GM18505 (cell line): ENCODE data around the gene SYNE4.

Experiments used
- ATAC-seq: cut with Tn5 transposase; IDR thresholded peaks from one replicate; pipeline ENCODE4 v1.9.1; 2021; ENCODE audit not compliant: unreplicated experiment
- POLR2A ChIP-seq: IDR thresholded peaks from 4 replicates; pipeline ENCODE4 v1.6.1; 2011; ENCODE audit warnings: borderline replicate concordance; ENCODE audit not compliant: insufficient read depth, insufficient read length; ENCODE audit errors: extremely low read depth

Gene SYNE4

DNA sequence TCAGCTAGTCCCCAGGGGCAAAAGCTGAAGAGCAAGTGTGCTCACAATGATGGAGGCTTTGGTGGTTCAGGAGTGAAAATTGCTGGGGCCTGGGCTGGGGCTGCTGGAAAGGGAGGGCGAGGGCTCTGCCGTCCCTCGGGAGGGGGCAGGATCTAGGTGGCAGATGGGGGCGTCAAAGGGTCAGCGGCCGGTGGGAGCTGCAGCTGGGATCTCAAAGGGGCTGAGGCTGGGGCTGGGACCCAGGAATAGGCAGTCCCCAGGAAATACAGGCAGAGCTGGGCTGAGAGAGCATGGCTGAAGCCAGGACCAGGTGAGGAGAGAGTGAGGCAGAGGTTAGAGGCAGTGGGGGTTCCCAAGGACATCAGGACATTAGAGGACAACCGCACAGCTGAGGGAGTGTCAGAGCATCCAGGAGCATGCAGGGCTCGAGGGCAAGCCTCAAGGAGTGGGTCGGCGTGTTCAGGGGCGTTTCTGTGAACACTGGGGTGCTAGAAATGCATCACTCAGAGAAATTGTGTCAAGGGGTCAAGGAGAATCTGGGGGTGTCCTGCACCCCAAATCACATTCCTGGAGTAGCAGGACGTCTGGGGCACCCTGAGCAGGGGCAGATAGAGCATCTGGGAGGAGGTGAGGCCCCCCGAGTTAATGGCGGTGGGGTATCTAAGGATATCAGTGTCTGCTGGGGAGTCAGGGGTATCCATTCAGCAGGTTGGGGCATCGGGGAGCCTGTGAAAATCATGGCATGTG is 1.2 kb upstream of the SYNE4 start:
- no peak for ATAC-seq
- TF ChIP-seq POLR2A: no peak

DNA sequence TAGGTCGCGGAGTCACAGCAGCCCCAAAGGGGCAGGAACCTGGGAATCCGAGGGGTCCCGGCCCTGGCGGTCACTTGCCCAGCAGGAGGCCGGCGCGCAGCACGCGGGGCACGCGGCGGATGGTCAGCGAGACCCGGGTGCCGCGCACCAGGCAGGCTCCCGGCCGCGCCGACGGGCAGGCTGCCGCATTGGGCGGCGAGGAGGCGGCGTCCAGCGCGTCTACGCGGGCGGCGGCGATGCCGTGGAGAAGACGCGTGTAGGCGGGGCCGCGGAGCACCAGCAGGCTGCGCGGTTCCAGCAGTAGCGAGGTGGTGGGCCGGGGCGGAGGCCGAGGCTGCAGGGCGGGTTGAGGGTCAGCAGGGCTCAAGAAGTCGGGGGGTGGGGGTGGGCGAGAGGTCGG is 607 bp upstream of the SYNE4 start:
- peak; percentile 28 for TF ChIP-seq POLR2A
- no peak for ATAC-seq

DNA sequence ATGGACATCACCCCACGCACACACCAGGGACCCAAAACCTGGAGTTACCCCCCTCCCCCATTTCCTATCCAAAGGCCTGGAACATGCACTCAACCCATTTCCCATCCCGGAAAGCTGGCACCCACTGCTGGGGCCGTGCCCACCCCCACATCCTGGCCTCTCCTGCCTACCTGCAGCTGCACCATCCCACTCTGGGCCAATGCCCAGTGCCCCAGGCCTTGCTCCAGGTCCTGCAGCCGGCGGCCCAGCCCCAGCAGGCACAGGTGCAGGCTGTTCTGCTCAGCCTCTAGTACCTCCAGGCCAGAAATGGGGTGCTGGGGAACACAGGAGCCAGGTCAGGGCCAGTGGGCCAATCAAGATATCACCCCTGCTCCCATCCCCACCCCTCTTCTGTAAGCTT is 1.7 kb downstream of the SYNE4 start:
- ATAC-seq: no peak
- no peak for TF ChIP-seq POLR2A

DNA sequence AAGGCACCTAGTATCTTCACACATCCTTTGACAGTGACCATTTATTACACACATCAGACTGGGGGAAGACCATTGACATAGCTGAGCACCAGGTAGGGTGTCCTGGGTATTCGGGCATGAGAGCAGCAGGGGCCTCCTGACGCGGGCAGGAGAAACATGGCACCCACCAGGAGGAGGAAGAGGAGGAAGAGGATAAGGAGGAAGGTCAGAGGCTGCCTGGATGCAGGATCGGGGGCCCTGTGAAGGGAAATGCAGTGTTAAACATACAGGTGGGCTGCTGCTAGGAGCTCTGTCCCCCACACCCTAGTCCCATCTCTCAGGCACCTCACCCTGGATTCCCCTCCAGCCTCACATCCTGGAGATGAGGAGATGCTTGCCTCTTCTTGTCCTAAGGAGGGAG is 5.3 kb downstream of the SYNE4 start:
- no peak for ATAC-seq
- no peak for TF ChIP-seq POLR2A

DNA sequence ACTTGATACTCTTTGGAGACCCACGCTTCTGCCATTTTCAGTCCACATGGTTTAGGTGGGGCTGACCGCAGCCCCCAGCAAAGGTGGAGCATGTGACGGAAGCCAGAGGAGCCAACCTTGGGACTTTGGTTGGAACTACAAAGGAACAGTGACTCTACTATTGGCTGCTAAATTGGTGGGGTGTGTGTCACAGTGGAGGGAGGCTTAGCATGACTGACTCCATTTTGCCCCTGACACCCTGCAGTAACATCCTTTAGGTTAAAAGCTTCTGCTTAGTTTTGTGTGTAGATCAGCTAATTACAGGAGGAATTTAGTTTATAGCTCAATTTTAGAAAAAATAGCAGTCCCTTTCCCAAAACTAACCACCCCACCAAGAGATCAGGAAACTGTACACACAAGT is 7.0 kb downstream of the SYNE4 start:
- no peak for ATAC-seq
- TF ChIP-seq POLR2A: no peak

DNA sequence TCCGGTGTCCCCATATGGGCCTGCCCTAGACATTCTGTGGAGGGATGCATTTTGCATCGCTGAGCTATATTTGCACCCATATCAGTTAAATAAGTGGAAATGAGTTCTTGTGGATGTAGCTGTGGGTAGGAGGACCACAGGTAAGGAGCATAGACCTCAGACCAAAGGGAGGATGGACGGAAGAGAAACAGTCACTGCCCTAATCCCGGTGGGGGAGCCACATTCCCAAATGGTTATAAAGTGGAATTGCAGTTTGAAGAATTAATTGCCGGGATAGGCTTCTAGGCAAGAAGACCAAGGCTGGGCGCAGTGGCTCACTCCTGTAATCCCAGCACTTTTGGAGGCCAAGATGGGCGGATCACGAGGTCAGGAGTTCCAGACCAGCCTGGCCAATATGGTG is 11.8 kb downstream of the SYNE4 start:
- TF ChIP-seq POLR2A: no peak
- ATAC-seq: no peak

DNA sequence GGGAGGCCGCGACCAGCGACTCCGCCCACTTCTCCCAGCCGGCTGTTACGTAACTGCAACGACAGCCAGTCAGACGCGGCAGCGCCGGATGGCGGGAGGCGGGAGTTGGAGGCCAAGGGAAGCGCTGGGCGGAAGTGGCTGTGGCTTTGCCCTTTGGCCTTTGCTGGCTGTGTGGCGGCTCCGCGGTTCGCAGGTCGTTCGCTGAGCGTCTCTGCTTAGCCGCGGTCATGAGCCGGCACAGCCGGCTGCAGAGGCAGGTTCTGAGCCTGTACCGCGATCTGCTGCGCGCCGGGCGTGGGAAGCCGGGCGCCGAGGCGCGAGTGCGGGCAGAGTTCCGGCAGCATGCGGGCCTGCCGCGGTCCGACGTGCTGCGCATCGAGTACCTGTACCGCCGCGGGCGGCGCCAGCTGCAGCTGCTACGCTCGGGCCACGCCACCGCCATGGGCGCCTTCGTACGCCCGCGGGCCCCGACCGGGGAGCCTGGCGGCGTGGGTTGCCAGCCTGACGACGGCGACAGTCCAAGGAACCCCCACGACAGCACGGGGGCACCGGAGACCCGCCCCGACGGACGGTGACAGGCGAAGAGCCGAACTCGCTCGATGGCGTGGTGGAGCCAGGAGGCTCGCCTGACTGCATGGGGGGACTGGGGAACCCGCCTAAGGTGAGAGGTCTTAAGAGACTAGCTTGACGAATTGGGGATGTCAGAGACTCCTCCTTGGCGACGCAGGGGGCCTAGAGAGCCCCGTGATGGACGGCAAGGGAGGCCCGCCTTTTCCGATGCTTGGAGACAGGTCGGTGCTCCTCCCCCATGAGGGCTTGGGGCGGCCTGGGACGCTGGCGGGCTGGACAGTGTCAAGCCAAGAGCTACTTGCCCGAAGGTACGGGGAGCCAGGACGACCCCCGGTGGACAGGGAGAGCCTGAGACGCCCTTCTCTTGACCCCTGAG is 13.3 kb downstream of the SYNE4 start, which contains the start of gene SDHAF1:
TSS of gene SDHAF1 (plus strand) at position 141 of the 946 bp plus-strand sequence. CDS start at position 228, 87 bp downstream.
- peak; percentile 69 for ATAC-seq
- peak; percentile 90 for TF ChIP-seq POLR2A

DNA sequence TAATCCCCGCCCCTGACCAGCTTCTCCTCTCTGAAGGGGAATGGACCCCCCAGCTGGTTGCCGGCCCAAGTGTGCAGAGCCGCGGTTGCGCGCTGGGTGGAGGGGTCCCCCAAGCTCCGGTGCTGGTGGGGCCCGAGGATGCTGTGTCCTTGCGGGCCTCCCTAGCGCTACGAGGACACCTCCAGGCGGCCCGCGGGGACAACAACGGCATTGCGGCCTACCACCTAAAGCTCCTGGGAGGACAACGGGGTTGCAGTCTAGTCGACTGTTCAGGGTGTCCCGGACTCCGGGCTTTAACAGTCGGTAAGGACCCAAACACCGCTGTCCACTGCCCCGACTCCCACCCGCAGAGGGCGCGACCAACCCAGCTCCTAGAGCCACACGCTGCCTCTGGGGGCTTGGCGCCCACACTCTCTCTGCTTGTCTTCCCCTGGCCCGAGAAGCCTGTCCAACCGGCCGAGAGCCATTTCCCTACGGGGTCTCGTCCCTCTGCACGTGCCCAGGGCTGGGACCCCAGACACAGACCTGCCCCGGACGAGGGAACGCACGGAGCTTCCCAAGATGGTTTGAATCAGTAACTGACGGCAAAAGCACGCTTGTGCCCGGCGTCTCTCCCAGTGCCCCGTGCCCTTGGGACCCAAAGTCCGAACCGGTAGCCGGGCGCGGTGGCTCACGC is 14.6 kb downstream of the SYNE4 start:
- TF ChIP-seq POLR2A: no peak
- no peak for ATAC-seq

DNA sequence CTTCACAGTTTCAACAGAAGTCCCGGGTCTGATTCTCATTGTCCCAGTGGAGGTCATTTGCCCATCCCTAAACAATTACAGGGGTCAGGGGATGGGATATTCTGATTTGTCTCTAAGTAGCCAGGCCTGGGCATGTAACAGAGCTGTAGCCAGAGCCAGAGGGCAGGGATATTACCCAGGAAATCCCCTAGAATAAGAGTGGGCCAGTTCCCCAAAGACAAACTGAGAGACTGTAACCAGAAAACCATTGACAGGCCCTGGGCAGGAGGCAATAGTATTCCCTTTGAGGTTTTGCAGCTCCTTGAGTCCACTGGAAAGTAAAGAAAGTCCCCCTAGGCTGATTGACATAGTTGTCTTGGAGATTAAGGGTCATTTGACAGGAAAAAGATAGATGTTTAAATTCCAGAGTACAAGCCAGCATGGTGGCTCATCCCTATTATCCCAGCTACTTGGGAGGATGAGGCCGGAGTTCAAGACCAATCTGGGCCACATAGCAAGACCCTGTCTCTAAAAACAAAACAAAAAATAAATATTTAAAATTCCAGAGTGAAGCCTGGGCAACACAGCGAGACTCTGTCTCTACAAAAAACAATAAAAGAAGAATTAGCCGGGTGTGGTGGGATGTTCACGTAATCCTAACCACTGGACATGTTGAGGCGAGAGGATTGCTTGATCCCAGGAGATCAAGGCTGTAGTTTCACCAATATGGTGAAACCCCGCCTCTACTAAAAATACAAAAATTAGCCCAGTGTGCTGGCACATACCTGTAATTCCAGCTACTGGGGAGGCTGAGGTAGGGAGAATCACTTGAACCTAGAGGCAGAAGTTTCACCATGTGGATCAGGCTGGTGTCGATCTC is 15.5 kb downstream of the SYNE4 start:
- TF ChIP-seq POLR2A: no peak
- no peak for ATAC-seq

GRCh38 chr19:35991731-35992450 is 16.7 kb downstream of the SYNE4 start:
- TF ChIP-seq POLR2A: no peak
- no peak for ATAC-seq

GRCh38 chr19:35990771-35991730 is 17.6 kb downstream of the SYNE4 start:
- ATAC-seq: no peak
- no peak for TF ChIP-seq POLR2A
